Stimulated activated CD8-positive, alpha-beta memory T cell treated with anti-CD3 and anti-CD28 coated beads, Interleukin-15, amount 100 ng/mL, for 48 hours (primary cell): ENCODE data around the gene SETMAR.
"Not testable (repeated sequence)": the region's sequence is repeated elsewhere in the genome, so short reads cannot be mapped to it uniquely, and the experiment has no call there.

ENCODE experiments used
- DNase-seq, 2 donors: peaks; one replicate each; pipeline ENCODE4 v3.0.0-alpha.2; 2020; ENCODE audit warnings: low read depth in 2 of 2

Gene SETMAR

DNA sequence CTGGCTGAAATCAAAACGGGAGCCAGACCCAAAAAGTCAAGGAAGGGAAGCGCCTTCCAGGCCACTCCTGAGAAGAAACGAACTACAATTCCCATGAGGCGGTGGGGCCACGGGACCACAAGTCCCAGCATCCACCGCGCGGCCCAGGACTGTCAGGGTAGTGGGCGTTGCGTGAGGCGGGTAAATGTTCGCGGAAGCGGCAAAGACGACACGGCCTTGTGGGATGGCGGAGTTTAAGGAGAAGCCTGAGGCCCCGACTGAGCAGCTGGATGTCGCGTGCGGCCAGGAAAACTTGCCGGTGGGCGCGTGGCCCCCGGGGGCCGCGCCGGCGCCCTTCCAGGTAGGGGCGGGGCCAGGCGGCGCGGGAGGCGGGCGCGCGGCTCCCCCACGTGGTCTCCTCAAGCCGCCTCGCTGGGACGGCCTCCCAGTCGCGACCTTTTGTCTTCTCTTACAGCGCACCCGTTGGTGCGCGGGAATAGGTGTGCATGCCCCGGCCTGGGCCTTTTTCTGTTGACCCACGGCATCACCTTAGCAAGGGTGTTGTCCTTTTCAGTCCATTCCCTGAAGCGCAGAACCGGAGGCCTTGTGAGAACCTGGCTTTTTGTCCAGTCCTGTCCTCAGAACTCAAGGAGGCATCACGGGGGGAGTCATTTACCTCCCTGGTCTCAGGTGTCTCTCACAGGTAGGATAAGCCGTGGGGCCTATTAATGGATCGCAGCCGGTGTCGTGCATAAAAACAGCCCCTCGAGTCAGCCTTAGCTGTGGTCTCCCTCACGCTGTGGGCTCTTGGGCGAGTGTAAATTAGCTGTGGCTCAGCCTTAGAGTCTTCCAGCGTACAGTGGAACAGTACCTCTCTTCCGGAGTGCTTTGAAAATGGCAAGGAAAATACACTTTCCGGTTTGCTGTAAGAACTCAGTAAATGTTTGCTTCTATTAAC lies at the start of gene SETMAR:
TSS of gene SETMAR (plus strand) at position 183 of the 937 bp plus-strand sequence. CDS start at position 185, 2 bp downstream.
- DNase-seq: peak; percentile 73 to 76

DNA sequence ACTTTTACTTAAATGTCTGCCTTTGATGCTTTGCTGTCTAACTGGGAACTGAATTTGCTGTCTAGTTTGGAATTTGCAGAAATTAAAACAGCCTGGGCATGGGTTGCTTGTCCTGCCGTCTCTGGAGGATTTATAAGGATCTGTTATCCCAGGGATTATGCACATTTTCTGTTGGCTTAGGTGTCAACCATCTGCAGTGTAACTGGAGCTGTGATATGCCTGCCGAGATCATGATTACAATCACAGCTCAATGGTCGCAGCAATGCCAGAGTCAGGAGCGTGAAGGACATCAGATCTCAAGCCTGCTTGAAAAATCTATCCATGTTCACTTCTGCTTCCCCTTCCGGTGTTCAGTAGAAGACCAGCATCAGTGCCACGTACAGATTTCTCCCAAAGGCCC lies 41.8 kb upstream of the SETMAR start:
- DNase-seq: no peak

DNA sequence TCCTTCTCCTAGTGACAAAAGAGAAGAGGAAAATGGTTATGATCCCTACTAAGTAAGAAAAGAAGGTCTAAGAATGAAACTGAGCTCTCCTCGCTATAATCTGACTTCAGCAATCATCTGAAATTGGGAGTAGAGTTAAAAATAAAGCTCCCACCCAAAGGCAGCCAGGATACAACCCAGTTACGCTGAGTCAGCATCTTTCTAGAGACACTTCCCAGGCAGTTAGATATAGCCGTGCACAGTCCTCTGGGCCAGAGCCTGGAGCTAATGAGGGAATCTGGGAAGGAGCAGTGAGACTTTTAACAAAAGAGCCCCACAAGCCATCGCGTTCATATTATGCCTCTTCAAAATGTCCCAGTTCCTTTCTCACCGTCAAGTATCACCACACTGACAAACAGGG lies 39.1 kb upstream of the SETMAR start:
- DNase-seq: no peak

DNA sequence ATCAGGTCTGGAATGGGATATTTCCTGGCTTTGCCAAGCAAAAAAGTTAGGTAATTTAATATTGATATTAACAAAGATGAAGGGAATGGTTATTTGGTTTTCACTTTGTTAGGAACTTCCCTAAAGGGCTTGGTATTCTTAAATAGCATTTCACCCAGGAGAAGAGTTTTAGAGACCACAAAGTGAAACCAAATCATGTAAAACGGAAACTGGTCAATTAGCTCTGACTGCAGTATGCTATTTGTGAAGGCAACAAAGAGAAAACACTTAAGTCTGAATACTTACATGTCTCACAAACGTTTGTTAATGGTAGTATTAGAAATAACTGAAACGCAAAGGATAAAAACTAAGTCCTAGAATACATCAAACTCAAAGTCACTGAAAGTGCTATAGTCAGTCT lies 32.4 kb upstream of the SETMAR start:
- no peak for DNase-seq

DNA sequence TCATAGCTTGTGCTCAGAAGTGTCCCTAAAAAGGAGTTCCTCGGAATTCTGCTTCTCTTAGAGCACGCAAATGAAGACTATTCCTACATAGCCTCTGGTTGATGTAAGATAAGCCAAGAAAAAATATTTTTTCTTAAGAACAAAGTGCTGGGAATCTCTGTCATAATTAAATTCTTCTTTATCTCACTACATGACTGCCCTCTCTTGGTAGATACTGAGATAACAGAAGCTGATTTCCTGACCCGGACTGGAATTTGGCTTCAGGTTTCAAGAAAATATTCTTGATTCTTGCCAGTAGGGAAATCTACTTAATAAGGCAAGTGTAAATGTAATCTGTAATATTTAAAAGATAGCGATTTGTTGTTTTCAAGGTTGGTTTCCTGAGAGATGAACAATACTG lies 31.3 kb upstream of the SETMAR start:
- DNase-seq: no peak

DNA sequence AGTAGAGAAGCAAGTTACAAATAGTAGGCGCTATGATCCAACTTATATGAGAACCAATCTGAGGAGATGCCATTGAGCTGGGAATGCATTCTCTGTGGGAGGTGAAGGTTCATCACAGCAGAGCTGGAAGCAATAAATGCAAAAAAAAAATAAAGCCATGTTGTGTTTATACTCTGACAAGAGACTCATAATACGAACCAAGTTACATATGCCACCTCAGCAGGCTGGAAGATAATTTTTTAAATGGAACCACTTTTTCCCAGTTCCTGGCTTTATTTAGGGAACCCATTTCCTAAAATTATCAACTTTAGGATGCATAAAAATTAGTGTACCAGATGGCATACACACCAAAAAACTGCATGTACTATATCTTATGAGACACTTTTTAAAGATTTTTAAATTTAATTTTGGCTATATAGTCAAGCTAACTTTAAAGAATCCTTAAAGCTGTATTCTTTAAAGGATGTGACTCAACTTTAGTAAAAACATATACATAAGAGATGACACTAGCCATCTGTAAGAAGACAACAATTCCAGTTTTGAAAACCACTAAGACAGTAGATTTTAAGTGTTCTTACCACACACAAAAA lies 23.6 kb upstream of the SETMAR start:
- no peak for DNase-seq

DNA sequence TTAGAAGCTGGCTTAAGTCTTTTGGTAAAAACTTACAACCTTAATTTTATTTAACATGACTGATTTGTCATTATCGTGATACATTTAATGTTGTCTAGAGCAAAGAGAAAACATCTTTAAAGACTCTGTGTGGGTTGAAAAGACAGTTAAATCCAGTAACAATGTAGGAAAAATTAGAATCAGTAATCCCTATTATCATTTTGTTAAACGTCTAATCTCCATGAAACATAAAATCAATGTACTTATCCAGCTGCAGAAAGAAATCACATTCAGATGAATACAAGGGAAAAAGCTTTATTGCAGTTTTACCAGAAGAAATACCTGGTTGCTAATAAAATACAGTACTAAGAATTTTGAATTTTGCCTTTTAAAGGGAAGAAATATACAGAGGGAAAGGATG lies 21.2 kb upstream of the SETMAR start:
- DNase-seq: no peak

DNA sequence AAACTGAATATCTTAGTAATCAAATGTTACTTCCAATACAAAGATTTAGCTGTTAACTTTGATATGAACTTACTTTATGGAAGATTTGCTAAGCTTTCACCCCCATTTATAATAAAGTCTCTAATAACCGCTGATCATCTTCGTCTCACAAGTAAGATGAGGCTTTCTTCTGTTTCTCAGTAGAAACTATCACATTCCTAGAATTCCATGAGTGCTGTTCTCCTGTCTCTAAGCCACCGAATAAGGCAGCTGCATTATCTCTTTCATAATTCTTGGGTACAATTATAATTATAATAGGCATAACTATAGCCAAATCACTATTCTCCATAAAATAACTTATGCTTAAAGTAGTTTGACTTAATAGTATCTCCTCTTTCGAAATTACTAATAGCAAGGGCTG lies 18.3 kb upstream of the SETMAR start:
- no peak for DNase-seq

DNA sequence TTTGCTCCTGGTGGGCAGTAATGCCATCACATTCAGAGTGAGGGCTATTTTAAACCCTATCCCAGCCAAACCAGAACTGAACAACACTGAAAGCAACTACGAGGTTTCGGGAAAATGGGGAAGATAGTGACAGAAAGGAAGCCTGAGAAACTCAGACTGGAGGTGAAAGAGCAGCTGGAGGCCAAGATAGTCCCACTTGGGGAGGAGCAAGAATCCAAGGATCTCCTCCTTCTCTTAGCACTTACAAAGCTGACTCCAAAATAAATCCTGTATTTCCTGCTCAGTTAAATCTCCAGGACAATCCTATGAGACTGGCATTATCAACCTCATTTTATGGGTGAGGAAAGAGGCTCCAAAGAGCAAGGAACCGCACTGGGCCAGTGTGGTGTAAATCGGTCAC lies 14.1 kb upstream of the SETMAR start:
- no peak for DNase-seq

DNA sequence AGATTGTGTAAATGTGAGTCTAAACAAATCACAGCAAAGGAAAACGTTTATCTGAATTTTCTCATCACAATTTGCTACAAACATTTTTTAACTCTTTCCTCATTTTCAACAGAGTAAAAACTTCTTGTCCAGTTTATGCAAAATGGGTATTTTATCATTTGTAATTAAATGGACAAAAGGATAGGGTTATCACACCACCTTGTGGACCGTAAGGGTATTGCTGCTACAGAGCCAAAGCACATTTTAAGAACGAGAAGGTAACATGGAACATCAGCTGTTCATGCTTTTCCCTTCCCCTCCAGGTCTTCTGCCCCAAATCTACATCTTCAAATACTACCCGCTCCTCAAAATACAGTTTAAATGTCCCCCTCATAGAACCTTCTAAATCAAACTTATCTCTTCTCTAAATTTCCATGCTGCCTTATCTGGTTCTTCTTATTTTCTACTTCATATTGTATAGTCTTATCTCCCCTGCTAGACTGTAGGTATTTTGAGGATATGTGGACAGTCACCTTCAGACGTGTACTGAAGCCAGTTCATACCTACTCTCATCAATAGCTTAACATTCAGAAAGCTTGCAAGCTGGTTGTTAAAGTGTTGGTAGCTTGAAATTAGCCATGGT lies 12.8 kb upstream of the SETMAR start:
- no peak for DNase-seq

DNA sequence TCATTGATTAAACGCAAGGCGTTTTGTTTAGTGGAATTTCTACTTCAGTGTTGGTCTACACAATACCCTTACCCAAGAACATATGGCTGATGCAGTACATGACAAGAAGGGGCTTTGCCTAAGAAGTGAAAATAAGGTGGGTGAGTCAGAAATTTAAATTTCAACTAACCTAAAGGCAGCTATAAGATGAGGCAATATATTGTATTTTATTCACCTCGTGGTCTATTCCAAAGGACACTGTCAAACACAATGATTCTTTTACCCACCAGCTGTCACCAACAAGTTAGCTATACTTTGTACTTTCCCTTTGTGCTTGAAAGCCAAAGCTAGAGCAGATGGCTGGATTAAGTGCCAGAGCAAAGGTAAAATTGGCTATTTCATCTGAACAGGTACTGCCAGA lies 10.9 kb upstream of the SETMAR start:
- DNase-seq: no peak

DNA sequence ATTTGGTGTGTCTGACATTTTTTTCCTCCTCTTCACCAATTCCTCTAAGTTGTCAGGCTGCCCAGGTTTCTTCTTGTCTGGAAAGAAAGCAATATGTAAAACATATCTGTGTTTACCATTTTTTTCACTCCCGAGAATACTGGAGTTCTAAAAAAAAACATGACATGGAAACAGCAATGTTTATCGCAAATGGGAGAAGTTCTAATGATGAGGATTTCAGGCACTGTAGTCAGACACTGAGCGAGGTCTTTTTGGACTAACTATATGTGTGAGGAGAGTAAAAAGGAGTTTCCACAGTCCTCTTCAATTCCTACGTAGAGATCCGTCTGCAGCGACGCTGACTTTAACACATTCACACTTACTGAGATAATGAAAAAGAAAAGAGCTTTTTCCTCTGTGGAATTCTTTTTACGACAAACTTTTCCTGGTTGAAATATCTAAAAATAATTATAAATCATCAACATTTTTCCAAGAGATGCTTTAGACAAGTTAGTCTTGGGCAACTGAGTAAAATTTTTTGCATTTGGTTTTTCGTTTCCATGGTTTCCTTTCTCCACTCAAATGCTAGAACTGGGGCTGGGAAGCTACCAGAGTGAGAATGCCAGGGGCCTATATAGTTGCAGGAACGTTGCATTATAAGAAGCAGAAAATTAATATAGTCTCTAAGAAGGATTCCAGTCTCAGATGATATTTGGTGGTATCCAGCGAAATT lies 8.4 kb upstream of the SETMAR start:
- no peak for DNase-seq

DNA sequence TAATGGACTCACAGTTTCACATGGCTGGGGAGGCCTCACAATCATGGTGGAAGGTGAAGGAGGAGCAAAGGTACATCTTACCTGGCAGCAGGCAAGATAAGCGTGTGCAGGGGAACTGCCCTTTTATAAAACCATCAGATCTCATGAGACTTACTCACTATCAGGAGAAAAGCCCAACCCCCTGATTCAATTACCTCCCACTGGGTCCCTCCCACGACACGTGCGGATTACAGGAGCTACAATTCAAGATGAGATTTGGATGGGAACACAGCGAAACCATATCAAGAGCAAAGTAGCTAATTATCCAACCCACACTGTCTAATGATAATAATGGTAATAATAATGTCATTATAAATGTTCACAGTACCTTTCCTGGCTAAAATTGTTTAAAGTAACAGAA lies 6.7 kb upstream of the SETMAR start:
- not testable (repeated sequence) for DNase-seq

DNA sequence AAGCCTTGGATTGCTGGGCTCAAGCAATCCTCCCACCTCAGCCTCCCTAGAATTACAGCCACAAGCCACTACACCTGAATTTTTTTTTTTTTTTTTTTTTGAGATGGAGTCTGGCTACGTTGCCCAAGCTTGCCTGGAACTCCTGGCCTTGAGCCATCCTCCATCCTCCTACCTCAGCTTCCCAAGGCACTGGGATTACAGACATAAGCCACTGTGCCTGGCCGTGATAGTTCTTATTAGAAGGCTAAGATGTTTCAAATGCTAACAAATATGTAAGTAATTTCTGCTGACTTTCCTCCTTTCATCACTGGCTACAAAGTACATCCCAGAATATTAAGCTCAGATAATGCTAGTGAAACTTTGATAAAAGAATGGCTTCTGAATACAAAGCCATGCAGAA lies 5.7 kb upstream of the SETMAR start:
- no peak for DNase-seq

DNA sequence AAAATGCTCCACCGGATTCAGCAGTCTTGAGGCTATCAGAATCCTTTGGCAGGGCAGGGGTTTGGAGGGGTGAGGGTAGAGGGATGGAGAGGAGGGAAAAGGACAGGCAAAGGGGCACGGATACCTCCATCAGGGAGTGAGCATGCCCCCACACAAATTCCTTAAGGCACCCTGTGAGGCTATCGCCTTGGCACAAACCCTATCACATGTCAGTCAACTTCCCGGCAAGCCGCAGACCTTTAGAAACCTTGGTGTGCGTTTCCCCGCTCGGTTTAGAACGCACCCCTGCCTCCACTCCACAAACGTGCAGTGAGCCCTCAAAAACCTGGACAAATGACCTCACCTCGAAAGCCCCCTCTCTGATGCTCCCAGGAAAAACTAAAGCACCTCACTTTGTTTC lies 422 bp upstream of the SETMAR start:
- DNase-seq: no peak

DNA sequence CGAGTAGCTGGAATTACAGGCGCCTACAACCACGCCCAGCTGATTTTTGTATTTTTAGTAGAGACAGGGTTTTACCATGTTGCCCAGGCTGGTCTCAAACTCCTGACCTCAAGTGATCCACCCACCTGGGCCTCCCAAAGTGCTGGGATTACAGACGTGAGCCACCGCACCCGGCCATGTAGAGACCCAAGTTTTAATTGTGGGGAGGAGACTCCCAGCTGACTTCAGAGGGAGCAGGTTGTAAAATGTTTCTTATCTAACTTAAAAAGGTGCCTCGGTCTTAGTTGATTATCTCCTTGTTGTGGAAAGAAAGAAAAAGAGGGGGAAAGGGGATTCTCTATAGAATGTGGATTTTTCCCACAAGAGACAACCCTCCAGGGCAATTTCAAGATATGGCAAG lies 2.0 kb downstream of the SETMAR start:
- DNase-seq: not testable (repeated sequence)

DNA sequence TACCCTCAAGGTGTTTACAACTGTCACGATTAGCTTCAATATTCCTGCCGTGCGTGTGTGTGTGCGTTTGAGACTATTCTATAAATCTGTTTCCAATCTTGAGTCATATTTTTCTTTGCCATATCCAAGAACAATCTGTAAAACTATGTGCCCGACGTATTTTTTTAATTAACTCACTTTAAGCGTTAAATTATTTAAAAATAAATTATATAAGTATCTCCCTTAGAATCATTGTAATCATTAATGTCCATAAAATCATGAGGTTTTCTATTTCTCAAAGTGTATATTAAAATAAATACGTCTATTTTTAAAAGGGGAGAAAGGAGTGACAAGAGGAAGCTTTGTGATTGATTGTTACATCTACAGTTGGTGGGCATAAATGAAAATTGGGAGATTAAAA lies 2.9 kb downstream of the SETMAR start:
- DNase-seq: no peak

DNA sequence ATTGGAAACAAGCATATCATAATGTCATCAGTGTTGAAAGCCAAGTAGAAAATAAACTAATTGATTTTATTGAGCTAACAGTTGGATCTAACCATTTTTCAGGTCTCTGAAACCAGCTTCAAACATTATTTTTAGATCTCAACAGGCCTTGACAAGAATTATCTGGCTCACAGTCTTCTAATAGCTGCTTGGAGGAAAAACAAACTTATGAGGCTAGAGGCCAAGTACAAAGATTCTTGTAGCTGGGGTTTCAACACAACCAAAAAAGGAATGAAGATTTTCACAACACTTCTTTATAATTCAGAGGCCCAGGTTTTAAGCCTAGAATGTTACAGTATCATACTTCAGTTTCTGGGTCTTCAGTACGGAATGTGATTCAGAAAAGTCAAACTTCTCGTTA lies 3.7 kb downstream of the SETMAR start:
- DNase-seq: no peak

DNA sequence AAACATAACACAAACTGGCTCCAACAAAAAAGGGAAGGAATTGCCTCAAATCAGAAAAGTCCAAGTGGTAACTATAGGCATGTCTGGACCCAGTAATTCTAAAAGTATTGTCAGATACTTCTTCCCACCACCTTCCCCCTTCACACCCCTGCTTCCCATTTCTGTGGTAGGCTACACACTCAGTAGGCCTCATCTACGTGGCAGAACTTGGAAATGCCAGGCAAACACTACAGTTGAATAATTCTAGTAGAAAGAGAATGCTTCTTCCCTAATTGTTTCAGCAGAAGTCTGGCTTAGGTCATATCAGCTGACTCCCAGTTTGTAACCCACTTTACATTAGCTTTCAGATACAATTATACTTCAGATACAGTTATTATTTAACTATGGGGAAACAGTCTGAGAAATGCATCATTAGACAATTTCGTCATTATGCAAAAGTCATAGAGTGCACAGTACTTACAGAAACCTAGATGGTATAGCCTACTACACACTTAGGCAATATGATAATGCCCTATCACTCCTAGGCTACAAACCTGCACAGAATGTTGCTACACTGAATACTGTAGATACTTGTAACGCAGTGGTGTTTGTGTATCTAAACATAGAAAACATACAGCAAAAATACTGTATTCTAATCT lies 6.4 kb downstream of the SETMAR start:
- DNase-seq: no peak

DNA sequence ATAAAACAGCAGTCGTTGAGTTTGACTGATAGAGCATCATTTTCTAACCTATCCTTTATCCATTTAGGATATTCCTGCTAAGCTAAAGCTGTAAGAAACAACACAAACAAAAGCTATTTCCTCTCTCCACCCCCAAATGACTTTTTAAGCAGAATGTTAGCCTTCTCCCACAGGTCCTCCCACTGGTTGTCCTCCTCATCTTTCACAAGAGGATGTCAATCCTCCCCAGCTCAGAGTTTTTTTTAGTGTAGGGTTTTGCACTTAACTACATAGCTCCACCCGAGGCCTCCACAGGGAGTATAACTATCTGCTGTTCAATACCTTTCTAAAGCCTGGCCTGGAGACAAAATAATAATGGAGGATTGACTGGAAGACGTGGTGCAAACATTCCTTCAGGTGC lies 7.8 kb downstream of the SETMAR start:
- DNase-seq: no peak

DNA sequence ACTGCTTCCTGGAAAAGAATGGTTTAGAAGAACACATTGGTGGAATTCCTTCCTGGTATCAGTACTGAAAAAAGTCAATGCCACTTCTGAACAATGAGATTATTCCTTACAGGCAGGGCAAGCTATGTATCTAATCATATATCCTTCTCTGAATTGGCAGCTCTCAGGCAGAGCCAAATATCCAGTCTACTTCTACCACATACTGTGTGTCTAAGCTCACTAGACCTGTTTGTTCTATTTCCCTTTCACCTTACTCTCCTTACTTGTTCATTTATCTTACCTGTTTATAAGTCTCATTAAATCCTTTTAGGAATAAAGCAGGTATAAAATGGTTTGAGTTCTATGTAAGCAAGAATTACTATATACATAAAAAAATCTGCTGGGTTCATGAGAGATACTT lies 8.3 kb downstream of the SETMAR start:
- no peak for DNase-seq
